ENCODE results near the gene FUT2. TPM values are rescaled to one million over a fixed set of nuclear protein-coding genes. Genes with fewer than 3 reads are reported as not detected.
"Not testable (repeated sequence)": the region's sequence is repeated elsewhere in the genome, so short reads cannot be mapped to it uniquely, and the experiment has no call there.

Gene FUT2
- total and polyA plus RNA-seq, 5 donors: 0.09 TPM; not detected in 4

- whole genome bisulfite sequencing: 67% methylated on average over 7 of the region's 7 CpGs
- H3K4me3 ChIP-seq (ENCODE audit: low read length): no peak overlapping the region
- no peak for DNase-seq
- intact Hi-C loops (cut with DNase I): no loop called here
- no peaks in the 10 kb centered on the region for H3K27me3 ChIP-seq (ENCODE audit: control insufficient read depth, insufficient read depth)
- no peaks in the 10 kb centered on the region for H3K9me3 ChIP-seq (ENCODE audit: control insufficient read depth, low read length)
- no peaks in the 10 kb centered on the region for H3K4me1 ChIP-seq (ENCODE audit: control insufficient read depth, insufficient read depth, low read length)
- no peak for ATAC-seq
- no peak overlapping the region for H3K27ac ChIP-seq (ENCODE audit: low read length)
Measured at GRCh38 chr19:48681127-48681470, 14.7 kb upstream of the FUT2 start.

GRCh38 chr19:48683349-48683748 lies 12.4 kb upstream of the FUT2 start:
- no peaks in the 10 kb centered on the region for H3K9me3 ChIP-seq (ENCODE audit: control insufficient read depth, low read length)
- H3K27me3 ChIP-seq (ENCODE audit: control insufficient read depth, insufficient read depth): no peaks in the 10 kb centered on the region
- H3K27ac ChIP-seq (ENCODE audit: low read length): no peak overlapping the region
- no peak overlapping the region for H3K4me3 ChIP-seq (ENCODE audit: low read length)
- no peaks in the 10 kb centered on the region for H3K4me1 ChIP-seq (ENCODE audit: control insufficient read depth, insufficient read depth, low read length)
- 32% methylated on average over 11 of the region's 11 CpGs for WGBS
- ATAC-seq (peak; percentile 66 to 70), DNase-seq (peak; percentile 77 to 90 (median 83))
- intact Hi-C loops (cut with DNase I): no loop called here

DNA sequence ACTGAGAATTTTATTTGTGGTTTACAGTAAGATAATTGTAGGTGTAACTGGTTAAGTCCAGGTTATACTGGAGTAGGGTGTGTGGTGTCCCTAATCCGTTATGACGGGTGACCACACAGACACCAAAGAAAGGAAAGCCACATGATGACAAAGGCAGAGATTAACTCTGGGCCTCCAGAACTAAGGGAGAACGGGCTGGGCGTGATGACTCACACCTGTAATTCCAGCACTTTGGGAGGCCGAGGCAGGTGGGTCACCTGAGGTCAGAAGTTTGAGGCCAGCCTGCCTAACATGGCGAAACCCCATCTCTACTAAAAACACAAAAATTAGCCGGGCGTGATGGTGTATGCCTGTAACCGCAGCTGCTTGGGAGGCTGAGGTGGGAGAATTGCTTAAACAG lies 10.2 kb upstream of the FUT2 start:
- Histone ChIP-seq H3K4me1 (ENCODE audit: control insufficient read depth, insufficient read depth, low read length) (no peaks in the 10 kb centered on the region), H3K27ac (ENCODE audit: low read length) (no peak overlapping the region), H3K27me3 (ENCODE audit: control insufficient read depth, insufficient read depth) (no peaks in the 10 kb centered on the region), H3K4me3 (ENCODE audit: low read length) (no peak overlapping the region), H3K9me3 (ENCODE audit: control insufficient read depth, low read length) (no peaks in the 10 kb centered on the region)
- intact Hi-C loops (cut with DNase I): no loop called here
- 92% methylated on average over 9 of the region's 9 CpGs for WGBS
- DNase-seq: no peak
- no peak for ATAC-seq

DNA sequence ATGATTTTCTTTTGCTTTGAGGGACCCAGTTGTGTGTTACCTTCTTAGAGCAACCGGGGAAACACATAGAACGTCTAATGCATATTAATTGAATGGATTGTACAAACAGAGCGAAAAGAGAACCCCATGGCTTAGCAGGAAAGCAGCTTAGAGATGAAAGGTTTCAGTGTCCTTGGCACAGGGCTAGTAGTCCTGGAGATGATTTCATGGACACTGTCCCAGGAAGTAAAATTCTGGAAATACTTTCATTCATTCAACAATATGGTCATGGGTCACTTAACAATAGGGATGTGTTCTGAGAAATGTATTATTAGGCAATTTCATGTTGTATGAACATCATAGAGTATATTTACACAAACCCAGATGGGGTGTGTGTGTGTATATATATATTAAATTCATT lies 9.7 kb upstream of the FUT2 start:
- Histone ChIP-seq H3K4me1 (ENCODE audit: control insufficient read depth, insufficient read depth, low read length) (no peaks in the 10 kb centered on the region), H3K27ac (ENCODE audit: low read length) (no peak overlapping the region), H3K4me3 (ENCODE audit: low read length) (no peak overlapping the region), H3K27me3 (ENCODE audit: control insufficient read depth, insufficient read depth) (no peaks in the 10 kb centered on the region), H3K9me3 (ENCODE audit: control insufficient read depth, low read length) (no peaks in the 10 kb centered on the region)
- ATAC-seq (no peak), DNase-seq (no peak)
- intact Hi-C loops (cut with DNase I): no loop called here
- 92% methylated on average over 3 of the region's 3 CpGs for WGBS

GRCh38 chr19:48686637-48687036 lies 9.1 kb upstream of the FUT2 start:
- H3K9me3 ChIP-seq (ENCODE audit: control insufficient read depth, low read length); ATAC-seq; DNase-seq; H3K27ac ChIP-seq (ENCODE audit: low read length); H3K4me3 ChIP-seq (ENCODE audit: low read length); H3K4me1 ChIP-seq (ENCODE audit: control insufficient read depth, insufficient read depth, low read length); H3K27me3 ChIP-seq (ENCODE audit: control insufficient read depth, insufficient read depth); intact Hi-C loops (cut with DNase I): not testable (repeated sequence)
- 90% methylated on average over 7 of the region's 7 CpGs for WGBS

DNA sequence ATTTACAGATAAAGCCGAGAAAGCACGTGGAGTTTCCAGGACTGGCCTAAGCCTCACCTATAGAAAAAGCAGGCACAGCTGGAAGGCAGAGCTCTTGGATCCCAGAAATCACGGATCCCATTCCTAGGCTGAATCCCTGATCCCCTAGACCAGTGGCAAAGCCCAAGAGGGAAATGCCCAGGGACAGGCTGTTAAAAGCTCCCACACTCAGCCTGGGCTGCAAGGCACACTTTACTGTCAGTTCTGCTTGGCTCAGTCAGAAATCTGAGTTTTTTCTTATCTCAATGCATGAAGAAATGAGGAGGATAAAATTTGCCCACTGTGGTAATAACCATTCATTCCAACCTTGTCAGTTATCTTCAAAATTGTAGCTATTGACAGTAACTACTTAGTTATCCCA lies 8.0 kb upstream of the FUT2 start:
- WGBS: 89% methylated on average over 3 of the region's 3 CpGs
- Histone ChIP-seq H3K9me3 (ENCODE audit: control insufficient read depth, low read length) (no peaks in the 10 kb centered on the region), H3K27ac (ENCODE audit: low read length) (no peak overlapping the region), H3K4me1 (ENCODE audit: control insufficient read depth, insufficient read depth, low read length) (no peaks in the 10 kb centered on the region), H3K27me3 (ENCODE audit: control insufficient read depth, insufficient read depth) (no peaks in the 10 kb centered on the region), H3K4me3 (ENCODE audit: low read length) (no peak overlapping the region)
- DNase-seq (no peak), ATAC-seq (no peak)
- intact Hi-C loops (cut with DNase I): no loop called here

DNA sequence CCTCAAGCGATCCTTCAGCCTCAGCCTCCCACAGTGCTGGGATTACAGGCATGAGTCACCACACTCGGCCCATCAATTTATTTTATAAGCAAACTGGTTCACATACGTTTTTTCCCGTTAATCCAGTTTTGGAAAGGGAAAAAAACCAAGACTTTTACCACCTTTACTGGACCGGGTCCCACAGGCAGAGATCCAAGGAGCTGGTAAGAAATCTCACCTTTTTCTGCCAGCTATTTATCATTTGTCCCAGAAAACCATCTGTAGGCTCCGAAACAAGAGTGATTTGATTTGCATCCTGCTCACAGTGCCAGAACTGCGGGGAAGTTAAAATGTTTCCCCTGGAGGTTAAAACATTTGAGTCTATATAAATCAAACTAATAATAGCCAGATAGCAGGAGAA lies 6.3 kb upstream of the FUT2 start:
- WGBS: 68% methylated on average over 7 of the region's 7 CpGs
- no peaks in the 10 kb centered on the region for H3K9me3 ChIP-seq (ENCODE audit: control insufficient read depth, low read length)
- H3K4me1 ChIP-seq (ENCODE audit: control insufficient read depth, insufficient read depth, low read length): no peaks in the 10 kb centered on the region
- ATAC-seq (no peak), DNase-seq (no peak)
- intact Hi-C loops (cut with DNase I): no loop called here
- H3K27me3 ChIP-seq (ENCODE audit: control insufficient read depth, insufficient read depth): no peaks in the 10 kb centered on the region
- H3K4me3 ChIP-seq (ENCODE audit: low read length): no peak overlapping the region
- H3K27ac ChIP-seq (ENCODE audit: low read length): no peak overlapping the region

DNA sequence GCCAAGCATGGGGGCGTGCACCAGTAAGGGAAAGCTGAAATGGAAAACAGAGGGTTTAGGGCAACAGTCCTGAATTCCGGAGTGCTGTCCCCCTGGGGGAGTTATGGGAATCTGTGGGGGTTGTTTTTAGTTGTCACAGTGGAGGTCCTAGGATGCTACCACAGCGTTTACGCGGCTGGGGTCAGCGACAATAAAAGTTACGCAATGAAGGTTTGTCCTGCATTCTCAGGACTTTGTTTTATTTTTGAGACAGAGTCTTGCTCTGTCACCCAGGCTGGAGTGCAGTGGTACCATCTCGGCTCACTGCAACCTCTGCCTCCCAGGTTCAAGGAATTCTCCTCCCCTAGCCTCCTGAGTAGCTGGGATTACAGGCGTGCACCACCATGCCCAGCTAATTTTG lies 2.1 kb upstream of the FUT2 start:
- DNase-seq; H3K27me3 ChIP-seq (ENCODE audit: control insufficient read depth, insufficient read depth); ATAC-seq; H3K27ac ChIP-seq (ENCODE audit: low read length); H3K4me1 ChIP-seq (ENCODE audit: control insufficient read depth, insufficient read depth, low read length); intact Hi-C loops (cut with DNase I); H3K4me3 ChIP-seq (ENCODE audit: low read length); H3K9me3 ChIP-seq (ENCODE audit: control insufficient read depth, low read length): not testable (repeated sequence)
- 87% methylated on average over 9 of the region's 9 CpGs for WGBS

DNA sequence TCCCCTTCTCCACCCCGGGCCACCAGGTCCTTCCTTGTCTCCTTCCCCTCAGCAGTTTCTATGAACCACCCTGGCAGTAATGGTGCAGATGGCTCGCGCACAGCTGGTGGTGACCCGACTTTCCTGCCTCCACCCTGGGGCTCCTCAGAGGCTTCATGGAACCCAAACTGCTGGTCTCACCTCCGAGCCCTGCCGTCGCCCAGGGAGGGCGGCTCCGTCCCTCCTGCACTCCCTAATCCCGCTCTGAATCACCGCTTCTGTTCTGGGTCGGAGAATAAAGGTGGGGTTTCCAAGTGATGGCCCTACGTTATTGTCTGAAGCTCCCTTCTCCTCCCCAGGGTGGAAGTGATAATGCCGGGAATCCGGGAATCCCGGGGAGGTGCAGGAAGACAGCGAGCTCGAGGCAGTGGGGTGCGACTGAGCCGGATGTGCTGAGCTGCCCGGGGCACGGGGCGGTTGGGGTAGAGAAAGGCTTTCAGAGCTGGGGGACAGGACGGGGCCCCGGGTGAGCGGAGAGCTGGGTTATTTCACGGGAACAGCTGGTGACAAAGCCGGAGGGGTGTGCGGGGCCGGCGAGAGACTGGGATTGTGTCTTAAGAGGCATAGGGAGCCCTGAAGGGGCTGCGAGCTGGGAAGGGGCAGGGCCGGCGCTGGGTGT lies 711 bp downstream of the FUT2 start:
- H3K4me3 ChIP-seq (ENCODE audit: low read length): peak overlapping the region; percentile 32
- DNase-seq (peak in 2 of 3 donors; percentile 41 to 56), ATAC-seq (peak; percentile 58 to 81)
- H3K27me3 ChIP-seq (ENCODE audit: control insufficient read depth, insufficient read depth): no peaks in the 10 kb centered on the region
- no peaks in the 10 kb centered on the region for H3K4me1 ChIP-seq (ENCODE audit: control insufficient read depth, insufficient read depth, low read length)
- H3K27ac ChIP-seq (ENCODE audit: low read length): peak overlapping the region; percentile 2
- no peaks in the 10 kb centered on the region for H3K9me3 ChIP-seq (ENCODE audit: control insufficient read depth, low read length)
- intact Hi-C loops (cut with DNase I): no loop called here
- WGBS: 7% methylated on average over 34 of the region's 34 CpGs

DNA sequence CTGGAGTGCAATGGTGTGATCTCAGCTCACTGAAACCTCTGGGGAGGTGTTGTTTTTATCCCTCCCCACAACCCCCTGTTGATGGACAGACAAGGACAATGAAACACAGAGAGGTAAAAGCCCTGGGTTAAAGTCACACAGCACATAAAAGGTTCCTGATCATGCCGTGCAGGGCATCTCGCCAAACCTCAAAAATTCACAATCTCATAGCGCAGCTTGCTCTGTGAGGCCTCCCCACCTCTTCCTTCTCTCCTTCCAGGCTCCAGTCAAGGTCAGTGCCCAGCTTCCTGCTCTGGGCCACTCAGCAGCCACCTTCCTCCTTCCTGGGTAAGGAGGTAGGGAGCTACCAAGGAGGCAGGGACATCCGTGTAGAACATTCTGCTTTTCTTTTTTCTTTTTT lies 2.3 kb downstream of the FUT2 start:
- ATAC-seq (peak; percentile 32 to 37), DNase-seq (no peak)
- intact Hi-C loops (cut with DNase I): no loop called here
- H3K27ac ChIP-seq (ENCODE audit: low read length): no peak overlapping the region
- no peak overlapping the region for H3K4me3 ChIP-seq (ENCODE audit: low read length)
- no peaks in the 10 kb centered on the region for H3K9me3 ChIP-seq (ENCODE audit: control insufficient read depth, low read length)
- H3K27me3 ChIP-seq (ENCODE audit: control insufficient read depth, insufficient read depth): no peaks in the 10 kb centered on the region
- H3K4me1 ChIP-seq (ENCODE audit: control insufficient read depth, insufficient read depth, low read length): no peaks in the 10 kb centered on the region
- WGBS: 46% methylated on average over 4 of the region's 4 CpGs

GRCh38 chr19:48702701-48703100 lies 6.9 kb downstream of the FUT2 start:
- ATAC-seq: no peak
- WGBS: 92% methylated on average over 13 of the region's 13 CpGs

DNA sequence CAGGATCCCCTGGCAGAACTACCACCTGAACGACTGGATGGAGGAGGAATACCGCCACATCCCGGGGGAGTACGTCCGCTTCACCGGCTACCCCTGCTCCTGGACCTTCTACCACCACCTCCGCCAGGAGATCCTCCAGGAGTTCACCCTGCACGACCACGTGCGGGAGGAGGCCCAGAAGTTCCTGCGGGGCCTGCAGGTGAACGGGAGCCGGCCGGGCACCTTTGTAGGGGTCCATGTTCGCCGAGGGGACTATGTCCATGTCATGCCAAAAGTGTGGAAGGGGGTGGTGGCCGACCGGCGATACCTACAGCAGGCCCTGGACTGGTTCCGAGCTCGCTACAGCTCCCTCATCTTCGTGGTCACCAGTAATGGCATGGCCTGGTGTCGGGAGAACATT lies 7.5 kb downstream of the FUT2 start:
- no peaks in the 10 kb centered on the region for H3K27me3 ChIP-seq (ENCODE audit: control insufficient read depth, insufficient read depth)
- H3K4me1 ChIP-seq (ENCODE audit: control insufficient read depth, insufficient read depth, low read length): no peaks in the 10 kb centered on the region
- WGBS: 92% methylated on average over 23 of the region's 23 CpGs
- ATAC-seq: peak; percentile 24 to 38
- no peak overlapping the region for H3K27ac ChIP-seq (ENCODE audit: low read length)
- DNase-seq: no peak
- no peaks in the 10 kb centered on the region for H3K9me3 ChIP-seq (ENCODE audit: control insufficient read depth, low read length)
- intact Hi-C loops (cut with DNase I): no loop called here
- H3K4me3 ChIP-seq (ENCODE audit: low read length): no peak overlapping the region

More at GRCh38 chr19:48702701-48703100, 6.9 kb downstream of the FUT2 start:
- Histone ChIP-seq H3K4me3 (ENCODE audit: low read length) (no peak overlapping the region), H3K4me1 (ENCODE audit: control insufficient read depth, insufficient read depth, low read length) (no peaks in the 10 kb centered on the region), H3K27me3 (ENCODE audit: control insufficient read depth, insufficient read depth) (no peaks in the 10 kb centered on the region), H3K27ac (ENCODE audit: low read length) (no peak overlapping the region), H3K9me3 (ENCODE audit: control insufficient read depth, low read length) (no peaks in the 10 kb centered on the region)
- DNase-seq: no peak
- intact Hi-C loops (cut with DNase I): no loop called here

Measured in right cardiac atrium (tissue), 5 donors.